HG02884 (cell line): ENCODE data around the gene SAFB2.
"Not testable (repeated sequence)": the region's sequence is repeated elsewhere in the genome, so short reads cannot be mapped to it uniquely, and the experiment has no call there.

Experiments
- ATAC-seq: cut with Tn5 transposase; IDR thresholded peaks from one replicate; pipeline ENCODE4 v1.9.1; 2021; ENCODE audit warnings: mild to moderate bottlenecking, moderate library complexity; ENCODE audit not compliant: unreplicated experiment

The SAFB2 gene

DNA sequence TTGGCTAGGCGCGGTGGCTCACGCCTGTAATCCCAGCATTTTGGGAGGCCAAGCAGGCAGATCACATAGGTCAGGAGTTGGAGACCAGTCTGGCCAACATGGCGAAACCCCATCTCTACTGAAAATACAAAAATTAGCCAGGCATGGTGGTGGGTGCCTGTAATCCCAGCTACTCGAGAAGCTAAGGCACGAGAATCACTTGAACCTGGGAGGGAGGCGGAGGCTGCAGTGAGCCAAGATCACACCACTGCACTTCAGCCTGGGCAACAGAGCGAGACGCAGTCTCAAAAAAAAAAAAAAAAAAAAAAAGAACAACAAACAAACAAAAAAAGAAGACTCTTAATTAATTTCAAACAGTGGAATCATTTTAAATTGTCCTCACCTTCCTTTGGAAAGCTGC, 13.8 kb downstream of the SAFB2 start:
- ATAC-seq: not testable (repeated sequence)

DNA sequence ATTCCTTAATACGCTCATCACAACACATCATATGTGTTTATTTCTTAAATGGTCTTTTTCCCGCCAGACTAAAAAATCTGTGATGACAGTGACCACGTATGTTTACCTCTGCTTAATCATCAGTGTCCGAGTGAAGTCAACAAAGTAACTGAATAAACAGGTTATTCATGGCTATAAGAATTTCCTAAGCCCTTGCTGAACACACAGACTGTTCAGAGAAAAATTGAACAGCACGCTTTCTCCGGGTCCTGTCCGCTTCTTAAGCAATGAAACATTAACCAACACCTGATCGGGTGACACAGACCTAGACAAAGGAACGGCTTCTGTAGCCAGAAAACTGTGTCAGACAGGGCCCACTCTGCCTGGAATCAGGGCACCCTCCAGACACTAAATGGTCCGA, 14.3 kb downstream of the SAFB2 start:
- no peak for ATAC-seq

DNA sequence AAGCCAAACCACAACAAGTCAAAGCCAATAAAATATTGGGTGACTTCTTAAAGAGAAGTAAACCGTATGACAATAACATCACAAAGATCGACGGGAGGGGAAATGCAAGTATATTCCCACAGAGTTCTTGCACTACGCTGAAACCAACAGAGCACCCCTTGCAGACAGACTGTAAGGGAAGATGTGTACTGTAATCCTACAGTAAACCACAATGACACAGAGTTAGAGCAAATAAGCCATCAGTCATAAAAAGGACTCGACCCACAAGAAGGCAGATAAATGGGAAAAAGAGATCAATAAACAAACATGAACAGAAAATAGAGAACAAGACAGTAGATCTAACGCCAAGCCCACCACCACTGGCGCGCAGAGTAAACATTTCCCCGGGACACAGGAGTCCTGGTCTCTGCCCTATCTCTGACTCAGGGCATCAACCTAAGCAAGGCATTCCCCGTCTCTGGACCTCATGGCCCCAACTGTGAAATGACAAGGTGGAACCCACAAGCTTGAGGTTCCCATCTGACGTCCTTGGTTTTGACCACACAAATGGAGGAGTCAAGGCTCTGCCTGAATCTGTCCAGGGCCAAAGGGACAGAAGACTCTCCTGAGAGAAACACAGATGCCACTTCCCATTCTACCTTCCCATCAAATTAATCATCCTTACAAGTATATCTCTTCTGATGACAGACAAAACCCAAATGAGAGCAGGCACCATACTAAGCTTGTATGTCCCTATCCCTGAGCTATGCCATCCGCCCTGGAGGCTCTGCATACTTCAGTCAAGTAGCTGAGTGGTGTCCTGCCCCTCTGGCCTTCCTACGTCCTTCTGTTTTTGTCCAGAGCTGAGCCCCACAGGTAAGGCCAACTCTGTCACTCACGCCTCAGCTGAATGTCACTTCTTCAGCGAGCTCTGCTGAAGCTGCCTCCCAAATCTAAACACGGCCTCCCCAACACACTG, 15.0 kb downstream of the SAFB2 start:
- ATAC-seq: no peak

DNA sequence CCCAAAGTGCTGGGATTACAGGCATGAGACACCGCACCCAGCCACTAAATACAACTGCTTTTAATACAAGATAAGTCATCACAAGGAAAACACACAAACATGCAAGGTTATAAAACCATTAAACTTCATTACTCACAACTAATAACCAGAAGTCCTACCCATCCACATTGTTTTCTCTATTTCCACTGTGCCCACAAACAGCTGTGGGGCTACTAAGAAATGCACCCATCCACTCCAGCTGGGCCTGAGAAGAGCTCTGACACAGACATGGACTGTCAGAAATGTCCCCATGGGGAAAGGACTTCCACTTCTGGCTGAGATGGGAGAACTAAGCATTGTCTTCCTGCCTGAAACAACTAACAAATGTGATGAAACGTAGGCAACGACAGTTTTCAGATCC, 17.2 kb downstream of the SAFB2 start:
- no peak for ATAC-seq

DNA sequence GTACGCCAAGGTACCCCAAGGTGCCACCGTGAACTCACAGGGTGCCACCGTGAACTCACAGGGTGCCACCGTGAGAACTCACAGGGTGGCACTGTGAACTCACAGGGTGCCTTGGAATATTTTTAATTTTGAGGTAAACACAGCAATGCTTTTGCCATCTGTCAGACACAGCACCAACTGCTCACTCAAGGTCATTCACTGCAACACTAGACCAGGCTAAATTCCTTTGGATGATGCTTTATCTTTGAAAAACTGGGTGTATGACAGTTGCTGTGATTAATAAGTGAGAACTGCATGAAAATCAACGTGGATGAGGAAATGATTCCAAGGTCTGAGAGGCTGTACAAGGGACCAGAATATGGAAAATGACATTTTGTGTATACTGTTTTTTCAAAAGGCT, 18.9 kb downstream of the SAFB2 start:
- ATAC-seq: no peak

DNA sequence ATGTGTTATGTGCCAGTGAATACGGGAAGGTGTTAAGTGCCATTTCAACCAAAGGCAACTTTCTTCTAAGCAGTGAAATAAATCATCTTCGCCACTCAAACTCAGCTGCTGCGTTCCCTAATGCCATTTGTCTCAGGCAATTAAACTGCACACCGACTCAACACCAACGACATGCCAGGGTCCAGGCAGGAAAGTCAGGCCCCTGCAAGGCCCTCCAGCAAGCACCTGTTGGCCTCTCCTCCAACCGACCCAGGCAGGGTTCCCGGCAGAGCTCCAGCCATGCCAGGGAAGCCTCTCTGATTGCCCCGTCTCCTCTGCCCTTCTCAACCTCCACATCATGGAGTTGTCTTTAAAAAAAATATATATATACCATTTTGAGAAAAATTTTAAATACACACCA, 21.8 kb downstream of the SAFB2 start:
- no peak for ATAC-seq

DNA sequence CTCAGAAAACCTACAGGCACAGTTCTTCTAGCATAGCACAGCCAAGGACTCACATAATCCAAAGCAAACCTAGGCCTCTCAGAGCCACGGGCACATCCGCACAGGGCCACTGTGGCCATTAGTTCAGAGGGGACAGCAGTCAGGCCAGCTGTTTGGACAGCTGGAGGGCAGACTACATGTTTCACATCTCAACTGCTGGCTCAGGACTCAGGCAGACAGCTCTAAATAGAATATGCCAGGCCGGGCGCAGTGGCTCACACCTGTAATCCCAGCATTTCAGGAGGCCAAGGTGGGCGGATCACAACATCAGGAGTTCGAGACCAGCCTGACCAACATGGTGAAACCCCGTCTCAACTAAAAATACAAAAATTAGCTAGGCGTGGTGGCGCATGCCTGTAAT, 26.8 kb downstream of the SAFB2 start:
- ATAC-seq: no peak

DNA sequence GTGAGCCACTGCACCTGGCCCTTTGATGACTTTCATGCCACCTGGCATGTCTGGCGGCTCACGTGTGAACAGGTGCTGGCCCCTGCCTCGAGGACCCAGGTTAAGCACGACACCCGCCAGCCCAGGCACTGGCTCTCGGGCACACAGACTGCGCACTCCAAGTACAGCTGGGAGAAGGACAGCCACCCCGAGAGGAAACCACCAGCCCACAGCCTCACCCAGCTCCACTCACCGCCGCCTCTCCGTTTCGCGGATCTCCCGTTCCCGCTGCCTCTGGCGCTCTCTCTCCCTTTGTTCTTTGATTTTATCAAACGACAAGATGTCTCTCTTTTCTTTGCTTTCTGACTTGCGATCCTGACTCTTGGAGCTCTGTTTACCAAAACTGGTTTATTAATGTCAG, 27.4 kb downstream of the SAFB2 start:
- no peak for ATAC-seq

DNA sequence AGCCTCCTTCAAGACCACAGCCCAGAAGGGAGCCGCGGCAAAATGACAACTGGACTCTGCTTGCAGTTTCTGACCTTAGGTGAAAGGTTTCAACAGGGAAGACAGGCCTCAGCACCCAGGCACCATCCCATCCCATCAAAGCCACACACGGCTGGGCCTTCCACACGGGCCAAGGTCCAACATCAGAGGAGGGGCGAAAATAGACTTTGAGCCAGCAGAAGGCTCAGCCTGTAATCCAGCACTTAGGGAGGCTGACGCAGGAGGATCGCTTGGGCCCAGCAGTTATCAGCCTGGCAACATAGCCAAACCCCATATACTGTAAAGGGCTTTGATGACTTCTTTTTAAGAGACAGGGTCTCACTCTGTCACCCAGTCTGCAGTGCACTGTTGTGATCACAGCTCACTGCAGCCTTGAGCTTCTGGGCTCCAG, 28.0 kb downstream of the SAFB2 start:
- no peak for ATAC-seq

DNA sequence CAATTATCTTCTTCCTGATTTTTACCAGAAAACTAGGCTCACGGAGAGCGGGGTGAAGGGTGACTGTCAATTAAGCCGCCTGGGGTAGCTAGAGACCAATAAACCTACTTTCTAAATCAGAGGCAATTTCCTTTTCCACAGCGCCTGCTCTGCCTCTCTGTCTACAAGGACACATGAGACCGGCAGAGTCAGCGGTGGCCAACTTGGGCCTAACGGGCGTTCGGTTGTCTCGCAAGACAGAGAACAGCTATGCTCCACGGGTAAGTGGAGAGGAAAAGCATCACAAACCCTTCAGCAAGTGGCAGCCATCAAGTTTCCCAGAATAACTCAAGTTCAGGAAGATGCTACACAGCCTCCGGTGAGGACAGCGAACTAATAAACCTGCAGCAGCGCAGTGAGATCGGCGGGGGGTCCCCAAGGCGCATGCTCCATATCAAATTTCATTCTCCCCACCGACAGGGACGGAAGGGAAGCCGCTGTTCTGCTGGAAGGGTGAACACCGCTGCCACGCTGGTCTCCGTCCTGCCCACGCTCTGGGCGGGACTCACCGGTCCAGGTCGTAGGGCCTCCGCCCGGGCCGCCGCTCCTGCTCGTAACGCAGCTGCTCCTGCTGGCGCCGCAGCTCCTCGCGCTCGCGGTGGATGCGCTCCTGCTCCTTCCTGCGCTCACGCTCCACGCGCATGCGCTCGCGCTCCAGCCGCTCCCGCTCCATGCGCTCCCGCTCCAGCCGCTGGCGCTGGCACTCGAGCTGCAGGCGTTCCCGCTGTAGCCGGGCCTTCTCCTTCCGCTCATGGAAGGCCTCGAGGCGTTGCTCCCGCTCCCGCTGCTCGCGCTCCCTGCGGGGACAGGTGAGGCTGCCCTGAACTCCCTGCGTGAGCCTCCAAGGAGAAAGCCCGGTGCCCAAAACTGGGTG, 29.0 kb downstream of the SAFB2 start:
- no peak for ATAC-seq

DNA sequence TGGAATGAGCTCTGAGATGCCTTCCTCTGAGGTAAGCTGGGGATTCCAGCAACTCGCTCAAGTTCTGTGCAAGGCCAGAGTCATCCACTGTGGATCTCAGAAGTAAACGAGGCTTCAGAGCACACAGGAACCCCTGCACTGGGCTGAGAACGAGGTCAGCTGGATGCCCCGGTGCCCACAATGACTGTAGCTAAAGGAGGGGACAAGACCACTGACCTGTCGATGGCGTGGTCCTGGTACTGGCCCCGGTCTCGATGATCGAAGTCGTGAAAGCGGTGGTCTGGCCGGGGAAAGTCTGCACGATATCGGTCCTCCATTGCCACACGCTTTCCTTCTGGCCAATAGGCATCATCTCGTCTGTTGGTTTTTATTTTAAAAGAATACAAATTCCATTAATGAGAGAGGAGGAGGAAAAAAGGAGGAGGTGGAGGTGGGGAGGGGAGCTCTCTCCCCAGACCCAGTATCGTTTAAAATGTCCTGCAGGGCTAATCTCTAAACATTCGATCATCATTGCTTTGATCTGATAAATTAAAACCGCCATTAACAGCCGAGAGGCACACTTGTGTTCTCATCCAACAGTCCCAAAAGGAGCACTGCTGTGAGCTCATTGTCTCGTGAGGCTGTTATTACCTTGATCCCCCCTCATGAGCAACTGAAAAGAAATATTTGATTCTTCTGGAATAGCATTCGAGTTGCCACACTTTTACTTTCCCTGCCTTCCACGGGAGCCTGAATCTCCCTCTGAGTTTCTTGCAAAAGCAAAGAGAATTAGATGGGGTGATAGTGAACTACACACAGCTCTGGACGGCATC, 29.8 kb downstream of the SAFB2 start:
- no peak for ATAC-seq

DNA sequence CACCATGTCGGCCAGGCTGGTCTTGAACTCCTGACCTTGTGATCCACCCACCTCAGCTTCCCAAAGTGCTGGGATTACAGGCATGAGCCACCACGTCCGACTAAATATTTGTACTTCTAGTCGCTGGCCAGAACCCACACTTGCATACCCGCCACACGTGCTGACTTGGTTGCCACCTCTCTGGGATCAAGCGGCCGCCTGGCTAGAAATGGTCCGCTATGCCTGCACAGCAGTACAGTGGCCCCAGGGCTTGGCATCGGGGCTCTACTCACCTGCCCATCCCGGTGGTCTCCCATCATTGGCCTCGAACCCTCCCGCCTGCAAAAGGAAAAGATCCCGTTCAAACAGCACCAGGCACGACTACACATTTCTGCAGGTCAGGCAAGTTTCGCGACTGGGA, 31.1 kb downstream of the SAFB2 start:
- ATAC-seq: no peak

DNA sequence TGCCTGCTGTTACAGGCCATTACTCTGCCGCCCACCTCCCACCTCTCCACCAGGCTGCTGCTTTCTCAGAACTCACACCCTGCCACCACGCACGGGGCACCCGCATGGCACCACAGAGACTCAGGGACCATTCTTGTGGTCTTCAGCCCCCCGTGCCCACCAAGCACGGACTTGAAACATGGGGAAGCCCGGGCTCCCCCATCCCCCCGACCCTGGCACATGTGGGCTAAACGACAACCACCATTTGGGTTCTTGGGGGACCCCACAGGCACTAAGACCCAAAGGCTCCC, 31.8 kb downstream of the SAFB2 start:
- no peak for ATAC-seq

DNA sequence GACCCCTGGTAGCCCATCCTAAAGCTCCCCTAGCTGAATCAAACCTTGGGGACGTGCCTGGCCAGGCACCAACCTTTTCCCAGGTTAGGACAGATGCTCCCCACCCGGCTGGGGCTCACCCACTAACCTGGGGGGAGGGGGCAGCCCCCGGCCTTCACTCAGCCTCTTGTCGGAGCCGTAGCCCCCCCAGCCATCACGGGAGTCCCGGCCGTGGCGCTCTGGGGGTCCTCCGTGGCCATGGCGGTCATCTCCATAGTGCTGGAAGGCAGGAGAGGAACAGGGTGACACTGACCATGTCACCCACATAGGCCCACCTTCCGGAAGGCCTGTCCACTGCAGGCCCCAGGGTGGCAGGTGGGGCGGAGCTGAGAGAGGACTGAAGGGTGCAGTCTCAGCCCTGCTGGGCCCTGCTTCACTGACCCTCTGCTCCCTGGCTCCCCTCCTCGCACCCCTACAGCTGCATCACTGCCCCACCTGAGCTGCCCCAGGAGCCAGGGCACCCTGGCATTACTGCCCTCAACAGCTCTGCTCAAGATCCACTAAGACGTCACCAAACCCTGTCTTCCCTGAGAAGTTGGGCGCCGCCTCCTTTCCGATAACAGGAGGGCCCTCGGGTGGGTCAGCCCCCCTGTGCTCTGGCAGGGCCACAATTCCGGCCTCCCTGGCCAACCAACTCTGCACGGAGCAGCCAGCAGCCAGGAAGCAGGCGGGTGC, 32.3 kb downstream of the SAFB2 start:
- no peak for ATAC-seq

DNA sequence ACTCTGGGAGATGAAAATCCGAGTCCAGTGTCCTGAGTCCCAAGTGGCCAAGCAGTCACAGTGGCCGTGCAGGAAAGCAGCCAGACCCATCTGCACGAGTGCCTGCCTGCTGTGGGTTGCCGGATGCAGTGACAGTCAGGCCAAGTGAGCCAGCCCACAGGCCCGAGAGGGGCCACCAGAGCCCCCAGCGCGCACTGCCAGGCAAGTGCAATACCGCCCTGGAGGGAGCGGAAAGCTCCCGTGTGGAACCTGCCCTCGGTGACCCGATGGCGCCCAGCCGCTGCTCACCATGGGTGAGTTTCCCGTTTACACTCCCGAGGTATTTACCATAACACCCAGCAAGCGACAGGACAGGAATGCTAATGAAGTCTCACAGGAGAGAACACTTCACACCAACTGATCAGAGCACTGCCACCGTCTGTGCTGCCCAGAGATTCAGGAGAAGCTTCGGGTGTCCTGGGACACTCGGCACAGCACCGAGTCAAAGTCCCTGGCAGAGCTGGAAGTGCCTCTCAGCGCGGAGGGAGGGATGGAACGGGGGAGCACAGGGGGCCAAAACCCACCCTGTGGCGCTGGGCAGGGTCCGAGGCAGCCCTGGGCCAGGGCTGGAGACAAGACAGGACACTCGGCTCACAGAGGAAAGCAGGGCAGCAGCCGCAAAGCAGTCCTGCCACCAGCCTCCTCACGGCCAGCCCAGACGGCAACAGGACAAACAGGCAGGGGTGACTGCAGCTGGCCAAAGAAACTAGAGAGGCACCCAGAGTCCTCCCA, 33.5 kb downstream of the SAFB2 start:
- no peak for ATAC-seq

DNA sequence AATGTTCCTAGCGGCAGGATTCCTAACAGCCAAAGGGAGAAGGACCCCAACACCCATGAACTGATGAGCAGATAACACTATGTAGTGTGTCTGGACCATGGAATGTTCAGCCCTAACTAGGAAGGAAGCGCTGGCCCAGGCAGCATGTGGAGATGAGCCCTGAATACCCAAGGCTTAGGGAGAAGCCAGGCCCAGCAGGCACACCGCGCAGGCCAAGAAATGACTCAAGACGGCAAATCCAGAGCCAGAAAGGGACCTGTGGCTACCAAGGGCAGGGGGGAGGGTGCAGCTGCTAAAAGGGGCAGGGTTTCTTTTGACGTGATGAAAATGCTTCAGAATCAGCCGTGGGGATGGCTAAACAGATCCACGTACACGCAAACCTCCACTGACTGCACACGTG, 34.1 kb downstream of the SAFB2 start:
- no peak for ATAC-seq

DNA sequence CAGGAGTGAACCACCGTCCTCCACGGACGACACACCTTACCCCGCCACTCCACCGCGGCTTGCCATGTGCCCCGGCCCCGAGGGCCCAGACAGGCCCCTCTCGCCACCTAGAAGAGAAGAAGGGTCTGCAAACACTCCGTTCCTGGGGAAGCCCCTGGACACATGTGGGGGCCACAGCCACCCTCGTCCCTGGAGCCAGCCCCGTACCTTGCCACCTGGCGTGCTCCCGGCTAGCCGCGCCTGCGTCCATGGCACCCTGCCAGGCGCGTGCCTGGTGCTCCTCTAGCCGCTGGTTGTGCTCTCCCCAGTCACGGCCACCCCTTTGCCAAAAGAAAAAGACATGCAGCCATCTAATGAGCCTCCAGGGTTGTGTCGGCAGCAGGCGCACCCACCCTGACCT, 34.9 kb downstream of the SAFB2 start:
- ATAC-seq: no peak

DNA sequence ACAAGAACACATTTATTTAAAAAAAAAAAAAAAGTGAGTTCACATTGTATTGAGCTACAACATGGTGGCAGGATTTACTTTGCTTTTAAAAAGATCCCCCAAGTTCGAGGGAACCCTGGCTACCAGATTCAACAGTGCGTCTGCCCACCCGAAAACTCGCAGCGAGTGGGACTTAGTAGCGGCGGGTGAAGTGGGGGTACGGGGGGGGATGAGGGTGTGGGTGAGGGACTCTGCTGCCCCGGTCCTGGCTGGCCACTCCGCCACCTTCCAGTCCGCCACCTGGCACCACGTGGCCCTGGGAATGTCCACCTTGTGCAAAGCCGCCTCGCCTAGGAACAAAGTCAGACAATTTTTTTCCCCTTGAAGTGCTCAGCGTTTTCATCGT, 35.5 kb downstream of the SAFB2 start:
- no peak for ATAC-seq

DNA sequence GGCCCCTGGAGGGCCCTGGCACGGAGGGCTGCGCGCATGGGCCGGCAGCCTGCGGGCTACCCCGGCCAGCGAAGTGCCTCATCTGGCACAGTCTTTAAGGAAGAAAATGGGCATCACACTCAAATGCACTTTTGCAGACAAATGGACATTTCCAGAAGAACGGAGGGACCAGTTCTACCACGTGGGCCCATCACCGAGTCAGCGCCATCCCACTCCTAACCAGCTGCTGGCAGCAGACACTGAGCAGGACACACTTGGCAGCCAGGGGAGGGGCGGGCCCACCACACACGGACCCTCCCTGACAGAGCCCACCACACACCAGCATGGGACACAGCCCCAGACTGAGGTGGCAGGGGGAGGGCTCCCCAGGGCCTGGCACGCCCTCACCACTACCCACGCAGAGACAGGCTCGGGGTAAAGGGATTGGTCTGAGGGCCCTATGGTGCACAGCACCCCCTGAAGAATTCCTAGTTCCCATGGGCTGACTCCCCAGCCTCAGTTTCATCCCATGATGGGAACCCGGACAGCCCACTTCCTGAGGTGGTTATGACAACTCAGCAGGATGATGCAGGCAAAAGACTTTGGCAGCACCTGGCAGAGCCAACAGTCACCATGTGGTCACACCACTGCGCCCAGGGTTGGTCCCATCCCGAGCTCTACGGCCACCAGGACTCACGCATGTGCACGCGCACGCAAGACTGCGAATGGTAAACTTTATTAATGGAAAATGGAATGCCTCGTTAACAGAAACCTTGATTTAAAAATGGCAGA, 36.1 kb downstream of the SAFB2 start:
- no peak for ATAC-seq
